Mononuclear cell (primary cell): Measurements from ENCODE around the gene WDTC1. TPM values are rescaled to one million over a fixed set of nuclear protein-coding genes. Genes with fewer than 3 reads are reported as not detected.
"Not testable (repeated sequence)": the region's sequence is repeated elsewhere in the genome, so short reads cannot be mapped to it uniquely, and the experiment has no call there.

Experiments
- H3K27me3 ChIP-seq: 2 replicates; pipeline ENCODE4 v1.6.0; 2011; ENCODE audit warnings: low read length, control low read depth; ENCODE audit not compliant: insufficient read depth
- H3K4me1 ChIP-seq: 2 replicates; pipeline ENCODE4 v1.5.1; 2011; ENCODE audit warnings: mild to moderate bottlenecking, low read length, control low read depth; ENCODE audit not compliant: insufficient read depth
- H3K4me3 ChIP-seq: 2 replicates; pipeline ENCODE4 v1.5.1; 2011; ENCODE audit warnings: mild to moderate bottlenecking, low read length, moderate library complexity
- H3K9me3 ChIP-seq: 2 replicates; pipeline ENCODE4 v1.5.1; 2011; ENCODE audit warnings: low read depth, mild to moderate bottlenecking, control low read depth, low read length
- total RNA-seq: library from RNA; depleted of rRNA; stranded (reverse); fragments of >200 nt; gene quantifications from one replicate; pipeline ENCODE4 v1.2.3, GENCODE V29; 2012

The WDTC1 gene
- total RNA-seq: 14.1 TPM

DNA sequence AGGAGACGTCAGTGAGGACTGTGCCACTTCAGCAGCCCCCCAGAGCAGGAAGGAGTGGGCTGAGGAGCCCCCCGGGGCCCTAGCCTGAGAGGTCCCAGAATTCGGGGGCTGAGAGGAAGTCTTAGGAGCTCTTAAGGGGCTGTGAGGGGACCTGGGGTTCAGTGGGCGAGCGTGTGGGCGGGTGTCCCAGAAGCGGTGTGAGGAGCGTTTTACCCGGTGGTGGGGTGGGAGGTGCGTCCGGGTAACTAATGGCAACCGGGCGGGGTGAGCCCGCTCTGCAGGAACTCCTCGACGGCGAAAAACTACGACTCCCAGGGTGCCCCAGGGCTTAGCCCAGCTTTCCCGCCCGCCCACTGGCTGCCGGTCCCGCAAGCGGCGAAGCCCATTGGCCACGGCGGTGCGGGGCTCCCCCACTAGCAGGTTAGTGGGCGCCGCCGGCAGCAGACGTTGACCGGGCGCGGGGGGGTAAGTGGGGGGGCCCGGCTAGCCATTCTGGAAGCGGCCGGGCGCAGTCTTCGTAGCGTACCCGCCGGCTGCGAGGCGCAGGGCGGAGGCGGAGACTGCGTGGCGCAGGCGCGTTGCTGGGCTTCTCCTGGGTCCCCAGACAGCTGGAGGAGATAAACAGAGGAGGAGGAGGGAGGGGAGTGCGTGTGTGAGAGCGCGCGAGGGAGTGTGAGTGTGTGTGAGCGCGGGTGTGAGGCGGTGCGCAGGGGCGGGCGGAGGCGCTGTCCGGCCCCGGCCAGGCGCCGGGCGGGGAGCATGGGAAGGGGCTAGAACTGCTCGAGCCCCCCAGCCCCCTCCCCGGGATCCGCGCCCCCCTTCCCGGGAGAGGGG is at the start of gene WDTC1:
TSS of gene WDTC1 (plus strand) at position 584 of the 834 bp plus-strand sequence. CDS start 26,423 bp downstream, outside the sequence.
- peak within 1 kb of the TSS; percentile 59 for H3K4me3 ChIP-seq
- no peaks in the 10 kb centered on the region for H3K27me3 ChIP-seq
- H3K9me3 ChIP-seq: no peaks in the 10 kb centered on the region
- H3K4me1 ChIP-seq: peaks cover 28% of the 10 kb centered on the region

GRCh38 chr1:27184665-27185064 is 49.8 kb upstream of the WDTC1 start:
- H3K9me3 ChIP-seq, H3K4me1 ChIP-seq, H3K4me3 ChIP-seq, H3K27me3 ChIP-seq: not testable (repeated sequence)

DNA sequence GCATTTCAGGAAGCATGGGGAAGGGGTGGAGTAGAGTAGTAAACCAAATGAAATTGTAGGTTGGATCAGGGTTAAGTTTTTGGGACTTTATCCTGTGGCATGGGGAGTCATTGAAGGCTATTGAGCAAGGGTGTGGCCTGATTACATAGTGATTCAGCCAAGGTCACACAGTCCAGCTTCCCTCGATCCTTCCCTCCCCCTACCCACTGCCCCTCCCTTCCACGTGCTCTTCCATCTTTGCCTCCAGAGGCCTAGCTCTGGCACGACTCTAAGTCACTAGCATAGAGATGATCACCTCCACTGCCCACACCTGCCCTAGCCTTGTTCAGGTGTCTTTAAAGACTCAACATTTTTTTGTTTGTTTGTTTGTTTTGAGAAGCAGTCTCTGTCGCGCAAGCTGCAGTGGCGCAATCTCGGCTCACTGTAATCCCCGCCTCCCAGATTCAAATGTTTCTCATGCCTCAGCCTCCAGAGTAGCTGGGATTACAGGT is 42.3 kb upstream of the WDTC1 start:
- H3K4me1 ChIP-seq: peaks cover 14% of the 10 kb centered on the region
- no peaks in the 10 kb centered on the region for H3K27me3 ChIP-seq
- H3K4me3 ChIP-seq: no peak overlapping the region
- H3K9me3 ChIP-seq: no peaks in the 10 kb centered on the region

DNA sequence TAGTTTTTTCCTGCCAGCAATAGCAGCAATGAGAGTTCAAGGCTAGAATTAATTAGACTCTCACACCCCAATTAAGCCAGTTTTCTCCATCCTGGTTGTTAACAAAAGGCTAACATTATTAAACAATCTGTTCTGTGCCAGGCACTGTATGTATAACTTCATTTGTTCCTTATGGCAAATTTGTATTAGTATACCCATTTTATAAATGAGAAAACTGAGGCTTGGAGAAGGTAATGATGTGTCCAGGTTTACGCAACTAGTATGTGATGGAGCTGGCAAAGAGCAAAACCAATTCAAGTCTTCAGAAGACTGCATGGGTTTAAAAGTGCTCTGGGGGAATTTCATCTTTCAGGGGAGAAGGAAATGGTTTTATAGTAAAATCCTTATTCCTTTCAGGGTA is 41.2 kb upstream of the WDTC1 start:
- H3K4me1 ChIP-seq: peaks cover 14% of the 10 kb centered on the region
- no peaks in the 10 kb centered on the region for H3K9me3 ChIP-seq
- H3K27me3 ChIP-seq: no peaks in the 10 kb centered on the region
- H3K4me3 ChIP-seq: no peak overlapping the region

DNA sequence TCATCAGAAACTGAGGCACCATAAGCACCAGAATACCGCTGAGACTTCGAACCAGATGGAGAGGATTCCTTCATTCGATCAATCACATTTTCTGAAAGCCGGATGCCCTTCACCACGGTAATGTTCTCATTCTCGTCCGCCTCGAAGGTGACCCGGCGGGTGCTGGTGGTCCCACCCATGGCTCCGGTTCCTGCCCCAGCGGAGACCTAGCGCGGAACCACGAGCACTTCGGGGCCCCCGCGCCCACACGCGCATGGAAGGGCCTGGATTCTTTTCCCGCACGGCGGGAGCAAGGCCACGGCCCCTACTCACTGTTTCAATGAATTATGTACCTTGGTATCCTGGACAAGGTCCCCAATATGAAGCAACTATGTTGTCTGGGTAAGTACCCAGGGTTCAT is 33.1 kb upstream of the WDTC1 start:
- Histone ChIP-seq H3K4me1 (no peaks in the 10 kb centered on the region), H3K27me3 (no peaks in the 10 kb centered on the region), H3K4me3 (no peak overlapping the region), H3K9me3 (no peaks in the 10 kb centered on the region)

DNA sequence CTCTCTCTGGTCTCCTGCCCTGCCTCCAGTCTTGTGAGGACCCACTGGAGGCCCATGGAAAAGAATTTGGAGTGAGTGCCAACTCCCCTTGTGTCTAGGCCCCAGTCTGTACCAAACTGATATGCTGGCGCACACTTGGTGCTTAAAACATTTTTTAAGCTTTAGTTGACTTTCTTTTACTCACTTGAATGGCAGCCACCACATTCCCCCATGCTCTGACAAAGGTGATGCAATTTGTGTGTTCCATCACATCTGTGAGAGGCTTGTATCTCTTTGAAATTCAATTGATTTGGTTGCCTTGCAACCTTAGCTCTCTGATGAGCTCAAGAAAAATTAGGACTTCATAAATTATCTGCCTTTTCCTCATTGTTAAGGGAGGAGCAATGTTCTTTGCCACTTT is 30.5 kb upstream of the WDTC1 start:
- Histone ChIP-seq H3K9me3 (no peaks in the 10 kb centered on the region), H3K4me1 (no peaks in the 10 kb centered on the region), H3K4me3 (no peak overlapping the region), H3K27me3 (no peaks in the 10 kb centered on the region)

DNA sequence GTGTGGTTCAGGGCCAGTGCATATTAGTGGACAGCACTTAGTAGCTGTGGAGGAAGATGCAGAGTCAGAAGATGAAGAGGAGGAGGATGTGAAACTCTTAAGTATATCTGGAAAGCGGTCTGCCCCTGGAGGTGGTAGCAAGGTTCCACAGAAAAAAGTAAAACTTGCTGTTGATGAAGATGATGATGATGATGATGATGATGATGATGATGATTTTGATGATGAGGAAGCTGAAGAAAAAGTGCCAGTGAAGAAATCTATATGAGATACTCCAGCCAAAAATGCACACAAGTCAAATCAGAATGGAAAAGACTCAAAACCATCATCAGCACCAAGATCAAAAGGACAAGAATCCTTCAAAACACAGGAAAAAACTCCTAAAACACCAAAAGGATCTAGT is 27.2 kb upstream of the WDTC1 start:
- H3K9me3 ChIP-seq, H3K4me3 ChIP-seq, H3K4me1 ChIP-seq, H3K27me3 ChIP-seq: not testable (repeated sequence)

- not testable (repeated sequence) for H3K9me3 ChIP-seq, H3K4me1 ChIP-seq, H3K27me3 ChIP-seq, H3K4me3 ChIP-seq
Observed at GRCh38 chr1:27208143-27208850, 26.1 kb upstream of the WDTC1 start.

DNA sequence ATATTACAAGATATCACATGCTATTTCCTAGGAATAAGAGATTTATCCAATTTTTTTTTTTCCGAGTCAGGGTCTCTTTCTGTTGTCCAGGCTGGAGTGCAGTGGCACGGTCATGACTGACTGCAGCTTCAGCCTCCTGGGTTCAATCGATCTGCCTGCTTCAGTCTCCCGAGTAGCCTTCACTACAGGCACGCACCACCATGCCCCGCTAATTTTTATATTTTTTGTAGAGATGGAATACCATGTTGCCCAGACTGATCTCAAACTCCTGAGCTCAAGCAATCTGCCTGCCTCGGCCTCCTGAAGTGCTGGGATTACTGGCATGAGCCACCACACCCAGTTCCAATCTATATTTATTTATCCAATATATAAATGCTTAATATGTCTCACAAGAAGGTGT is 18.0 kb upstream of the WDTC1 start:
- Histone ChIP-seq H3K9me3 (no peaks in the 10 kb centered on the region), H3K27me3 (no peaks in the 10 kb centered on the region), H3K4me1 (no peaks in the 10 kb centered on the region), H3K4me3 (no peak overlapping the region)

GRCh38 chr1:27217401-27217800 is 17.0 kb upstream of the WDTC1 start:
- H3K27me3 ChIP-seq: no peaks in the 10 kb centered on the region
- H3K9me3 ChIP-seq: no peaks in the 10 kb centered on the region
- no peaks in the 10 kb centered on the region for H3K4me1 ChIP-seq
- H3K4me3 ChIP-seq: no peak overlapping the region

GRCh38 chr1:27218736-27219135 is 15.7 kb upstream of the WDTC1 start:
- H3K9me3 ChIP-seq: no peaks in the 10 kb centered on the region
- no peaks in the 10 kb centered on the region for H3K4me1 ChIP-seq
- H3K27me3 ChIP-seq: no peaks in the 10 kb centered on the region
- H3K4me3 ChIP-seq: no peak overlapping the region

- H3K27me3 ChIP-seq: no peaks in the 10 kb centered on the region
- H3K9me3 ChIP-seq: no peaks in the 10 kb centered on the region
- no peaks in the 10 kb centered on the region for H3K4me1 ChIP-seq
- H3K4me3 ChIP-seq: no peak overlapping the region
Observed at GRCh38 chr1:27220096-27220495, 14.3 kb upstream of the WDTC1 start.

DNA sequence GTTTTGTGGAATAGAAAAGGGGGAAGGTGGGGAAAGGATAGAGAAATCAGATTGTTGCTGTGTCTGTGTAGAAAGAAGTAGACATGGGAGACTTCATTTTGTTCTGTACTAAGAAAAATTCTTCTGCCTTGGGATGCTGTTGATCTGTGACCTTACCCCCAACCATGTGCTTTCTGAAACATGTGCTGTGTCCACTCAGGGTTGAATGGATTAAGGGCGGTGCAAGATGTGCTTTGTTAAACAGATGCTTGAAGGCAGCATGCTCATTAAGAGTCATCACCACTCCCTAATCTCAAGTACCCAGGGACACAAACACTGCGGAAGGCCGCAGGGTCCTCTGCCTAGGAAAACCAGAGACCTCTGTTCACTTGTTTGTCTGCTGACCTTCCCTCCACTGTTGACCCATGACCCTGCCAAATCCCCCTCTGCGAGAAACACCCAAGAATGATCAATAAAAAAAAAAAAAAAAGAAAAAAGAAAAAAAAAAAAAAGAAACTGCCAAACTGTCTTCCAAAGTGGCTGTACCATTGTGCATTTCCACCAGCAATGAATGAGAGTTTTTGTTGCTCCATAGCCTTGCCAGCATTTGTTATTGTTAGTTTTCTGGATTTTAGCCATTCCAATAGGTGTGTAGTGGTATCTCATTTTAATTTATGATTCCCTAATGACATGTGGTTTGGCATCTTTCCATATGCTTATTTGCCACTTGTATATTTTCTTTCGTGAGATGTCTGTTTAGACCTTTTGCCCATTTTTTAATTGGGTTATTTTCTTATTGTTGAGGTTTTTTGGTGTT is 13.5 kb upstream of the WDTC1 start:
- H3K27me3 ChIP-seq, H3K4me3 ChIP-seq, H3K9me3 ChIP-seq, H3K4me1 ChIP-seq: not testable (repeated sequence)

DNA sequence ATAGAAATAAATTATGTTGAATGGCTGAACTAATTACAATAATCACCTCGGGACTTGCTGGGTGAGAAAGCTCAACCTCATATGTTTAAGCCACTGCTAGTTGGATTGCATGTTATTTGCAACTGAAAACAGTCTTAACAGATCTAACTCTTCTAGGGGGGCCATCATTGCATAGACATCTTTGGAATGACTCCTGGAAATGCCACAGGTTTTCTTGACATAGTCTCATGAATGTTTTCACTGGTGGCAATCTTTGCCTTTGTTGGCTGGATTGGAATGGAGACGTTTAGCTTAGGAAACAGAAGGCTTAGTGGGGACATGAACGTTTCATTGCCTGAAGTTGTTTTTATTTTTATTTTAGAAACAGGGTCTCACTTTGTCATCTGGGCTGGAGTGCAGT is 8.8 kb upstream of the WDTC1 start:
- H3K4me1 ChIP-seq: no peaks in the 10 kb centered on the region
- H3K9me3 ChIP-seq: no peaks in the 10 kb centered on the region
- no peaks in the 10 kb centered on the region for H3K27me3 ChIP-seq
- H3K4me3 ChIP-seq: no peak overlapping the region

- no peaks in the 10 kb centered on the region for H3K27me3 ChIP-seq
- no peak overlapping the region for H3K4me3 ChIP-seq
- no peaks in the 10 kb centered on the region for H3K9me3 ChIP-seq
- no peaks in the 10 kb centered on the region for H3K4me1 ChIP-seq
Observed at GRCh38 chr1:27227765-27228164, 6.7 kb upstream of the WDTC1 start.
